Measurements from ENCODE around the gene ATOH7.
"Not testable (repeated sequence)": the region's sequence is repeated elsewhere in the genome, so short reads cannot be mapped to it uniquely, and the experiment has no call there.

The ATOH7 gene

GRCh38 chr10:68235581-68235980 lies 3.7 kb upstream of the ATOH7 start:
- no peak for DNase-seq (ENCODE audit: low spot score)

DNA sequence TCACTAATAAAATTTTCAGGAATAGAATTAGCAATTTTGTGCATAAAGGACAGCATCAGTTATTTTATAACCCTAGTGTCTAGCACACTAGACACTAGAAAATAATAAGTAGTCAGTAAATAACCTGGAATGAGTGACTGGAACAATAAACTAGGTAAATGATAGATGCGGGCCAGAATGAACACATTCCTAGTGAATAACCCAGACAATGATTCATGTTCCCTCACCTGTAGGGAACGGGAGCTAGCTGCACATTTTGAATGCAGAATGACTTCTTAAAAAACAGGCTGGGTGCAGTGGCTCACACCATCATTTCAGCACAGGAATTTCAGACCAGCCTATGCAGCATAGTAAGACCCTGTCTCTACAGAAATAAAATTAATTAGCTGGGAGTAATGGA lies 3.2 kb upstream of the ATOH7 start:
- DNase-seq (ENCODE audit: low spot score) = no peak

GRCh38 chr10:68233046-68233445 lies 1.1 kb upstream of the ATOH7 start:
- DNase-seq (ENCODE audit: low spot score) = no peak

GRCh38 chr10:68231106-68231816 lies 652 bp downstream of the ATOH7 start:
- peak; percentile 26 for DNase-seq (ENCODE audit: low spot score)

- no peak for DNase-seq (ENCODE audit: low spot score)
Measured at GRCh38 chr10:68230268-68230667, 1.6 kb downstream of the ATOH7 start.

- no peak for DNase-seq (ENCODE audit: low spot score)
Measured at GRCh38 chr10:68224810-68225209, 7.1 kb downstream of the ATOH7 start.

GRCh38 chr10:68223535-68224165 lies 8.3 kb downstream of the ATOH7 start:
- no peak for DNase-seq (ENCODE audit: low spot score)

- DNase-seq (ENCODE audit: low spot score) = no peak
Measured at GRCh38 chr10:68222391-68222790, 9.5 kb downstream of the ATOH7 start.

GRCh38 chr10:68221196-68221595 lies 10.7 kb downstream of the ATOH7 start:
- DNase-seq (ENCODE audit: low spot score) = no peak

DNA sequence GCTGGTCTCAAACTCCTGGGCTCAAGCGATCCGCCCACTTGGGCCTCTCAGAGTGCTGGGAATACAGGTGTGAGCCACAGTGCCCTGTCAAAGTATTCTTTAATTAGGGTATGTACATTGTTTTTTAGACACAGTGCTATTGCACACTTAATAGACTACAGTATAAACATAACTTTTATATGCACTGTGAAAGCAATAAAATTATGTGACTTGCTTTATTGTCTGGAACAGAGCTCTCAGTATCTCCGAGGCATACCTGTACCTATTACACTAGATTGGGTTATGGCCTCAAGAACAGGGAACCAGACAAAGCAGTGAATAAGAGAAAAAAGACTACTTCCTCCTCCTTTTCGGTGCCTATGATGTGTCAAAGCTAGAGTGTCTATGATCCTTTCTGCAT lies 13.1 kb downstream of the ATOH7 start:
- DNase-seq (ENCODE audit: low spot score) = no peak

DNA sequence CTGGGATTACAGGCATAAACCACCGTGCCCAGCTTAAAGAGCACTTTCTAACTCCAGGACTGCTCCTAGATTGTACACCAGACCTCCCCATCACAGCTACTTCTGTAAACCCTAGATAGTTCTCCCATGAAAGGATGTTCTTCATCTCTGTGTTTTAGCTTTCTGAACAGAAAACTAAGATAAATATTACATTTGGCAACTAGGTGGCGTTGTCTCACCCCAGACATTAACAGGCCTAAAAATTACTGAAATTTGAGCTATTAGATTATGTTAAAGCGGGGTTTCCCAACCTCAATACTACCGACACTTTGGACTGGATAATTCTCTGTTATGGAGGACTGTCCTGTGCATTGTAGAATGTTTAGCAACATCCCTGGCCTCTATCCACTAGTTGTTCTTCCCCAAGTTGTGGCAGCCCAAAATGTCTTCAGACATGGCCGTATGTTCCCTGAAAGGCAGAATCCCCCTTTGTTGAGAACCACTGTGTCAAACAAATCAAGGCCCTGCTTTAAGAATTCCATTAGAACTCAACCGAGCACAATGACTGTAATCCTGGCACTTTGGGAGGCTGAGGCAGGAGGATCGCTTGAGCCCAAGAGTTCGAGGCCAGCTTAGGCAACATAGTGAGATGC lies 19.1 kb downstream of the ATOH7 start:
- no peak for DNase-seq (ENCODE audit: low spot score)

DNA sequence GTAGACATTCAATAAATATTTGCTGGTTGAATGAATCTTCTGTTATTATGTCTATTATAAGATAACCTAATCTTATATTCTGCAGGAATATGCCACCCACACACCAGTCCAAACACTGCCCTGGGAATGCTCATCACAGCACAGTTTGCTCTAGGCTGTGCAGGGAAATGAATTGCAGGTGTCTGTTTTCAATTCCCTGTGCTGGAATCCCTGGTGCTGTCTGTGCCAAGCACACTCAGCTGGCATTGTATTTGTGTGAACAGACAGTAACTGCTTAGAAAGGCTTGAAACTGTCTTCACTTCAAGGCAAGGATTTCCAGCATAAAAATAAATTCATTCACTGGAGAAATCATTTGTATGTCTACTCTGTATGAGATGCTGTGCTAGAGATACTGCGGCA lies 20.2 kb downstream of the ATOH7 start:
- DNase-seq (ENCODE audit: low spot score) = no peak

GRCh38 chr10:68208424-68209042 lies 23.4 kb downstream of the ATOH7 start:
- peak; percentile 28 for DNase-seq (ENCODE audit: low spot score)

- no peak for DNase-seq (ENCODE audit: low spot score)
Measured at GRCh38 chr10:68202960-68203353, 29.0 kb downstream of the ATOH7 start.

GRCh38 chr10:68196701-68197100 lies 35.2 kb downstream of the ATOH7 start:
- no peak for DNase-seq (ENCODE audit: low spot score)

DNA sequence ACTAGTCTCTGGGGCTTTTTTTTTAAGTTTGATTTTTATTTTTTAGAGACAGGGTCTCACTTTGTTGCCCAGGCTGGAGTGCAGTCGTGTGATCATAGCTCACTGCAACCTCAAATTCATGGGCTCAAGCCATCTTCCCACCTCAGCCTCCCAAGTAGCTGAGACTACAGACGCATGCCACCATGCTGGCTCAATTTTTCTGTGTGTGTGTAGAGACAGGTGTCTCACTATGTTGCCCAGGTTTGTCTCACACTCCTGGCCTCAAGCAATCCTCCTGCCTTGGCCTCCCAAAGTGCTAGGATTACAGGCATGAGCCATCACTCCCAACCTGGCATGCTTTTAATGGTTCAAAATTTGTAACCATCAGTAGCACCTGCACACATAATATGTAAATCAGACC lies 36.1 kb downstream of the ATOH7 start:
- not testable (repeated sequence) for DNase-seq (ENCODE audit: low spot score)

DNA sequence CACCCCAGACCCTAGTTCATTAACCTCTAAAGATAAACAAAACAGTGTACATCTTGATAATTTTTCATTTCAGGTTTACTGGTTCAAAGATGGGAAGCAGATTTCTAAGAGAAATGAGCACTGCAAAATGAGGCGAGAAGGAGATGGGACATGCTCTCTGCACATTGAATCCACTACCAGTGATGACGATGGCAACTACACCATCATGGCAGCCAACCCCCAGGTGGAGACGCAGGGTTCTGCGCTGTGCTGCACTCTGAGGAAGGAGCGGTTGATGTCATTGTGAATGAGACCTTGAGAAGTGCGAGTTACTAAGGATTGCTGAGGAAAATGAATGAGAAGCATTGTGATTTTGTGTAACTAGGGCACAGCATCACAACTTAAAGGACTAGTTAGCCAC lies 37.6 kb downstream of the ATOH7 start:
- DNase-seq (ENCODE audit: low spot score) = no peak

DNA sequence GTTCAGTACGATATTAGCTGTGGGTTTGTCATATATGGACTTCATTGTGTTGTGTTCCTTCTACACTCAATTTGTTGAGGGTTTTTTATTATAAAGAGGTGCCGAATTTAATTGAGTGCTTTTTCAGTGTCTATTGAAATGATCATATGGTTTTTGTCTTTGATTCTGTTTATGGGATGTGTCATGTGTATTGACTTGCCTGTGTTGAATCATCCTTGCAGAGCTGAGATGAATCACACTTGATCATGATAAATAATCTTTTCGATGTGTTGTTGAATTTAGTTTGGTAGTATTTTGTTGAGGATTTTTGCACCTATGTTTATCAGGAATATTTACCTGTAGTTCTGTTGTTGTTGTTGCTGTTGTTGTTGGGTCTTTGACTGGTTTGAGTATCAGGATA lies 39.8 kb downstream of the ATOH7 start:
- DNase-seq (ENCODE audit: low spot score) = no peak

GRCh38 chr10:68188835-68189234 lies 43.1 kb downstream of the ATOH7 start:
- DNase-seq (ENCODE audit: low spot score) = no peak

- DNase-seq (ENCODE audit: low spot score) = no peak
Measured at GRCh38 chr10:68185085-68185484, 46.8 kb downstream of the ATOH7 start.

DNA sequence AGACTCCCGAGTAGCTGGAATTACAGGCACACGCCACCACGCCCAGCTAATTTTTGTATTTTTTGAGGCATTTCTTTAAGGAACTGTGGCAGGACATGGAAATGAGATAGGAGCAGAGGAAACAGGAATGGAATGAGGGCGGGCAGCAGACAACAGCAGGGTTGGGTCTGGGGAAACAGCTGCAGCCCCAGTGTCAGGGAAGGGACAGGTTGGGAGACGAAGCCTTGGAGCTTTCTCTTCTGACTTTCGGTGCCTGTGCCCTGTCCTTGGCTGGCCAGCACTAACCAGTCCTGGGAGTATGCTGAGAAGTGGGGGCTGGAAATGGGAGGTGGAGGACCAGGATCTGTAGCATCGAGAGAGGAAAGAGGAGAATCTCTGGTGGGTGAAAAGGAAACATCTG lies 47.4 kb downstream of the ATOH7 start:
- DNase-seq (ENCODE audit: low spot score) = no peak
